IMR-90 (cell line): ENCODE data around the gene LGALS1. TPM values are rescaled to one million over a fixed set of nuclear protein-coding genes. Genes with fewer than 3 reads are reported as not detected.

Experiments used
- ATAC-seq: fragments of 200-7000 bp; cut with Tn5 transposase; 2 replicates; pipeline ENCODE4 v1.9.1; 2020; ENCODE audit warnings: low read depth, mild to moderate bottlenecking, moderate library complexity
- BruUV-seq: library from RNA; stranded (reverse); fragments of 400-500 nt; replicated peaks from 2 replicates; lab custom pipeline; 2021; lab: Mats Ljungman, UMichigan
- CTCF ChIA-PET: fragments of 300-600 bp; formaldehyde crosslinking; extraction: SDS; loops from one replicate; lab custom pipeline; 2021; ENCODE audit warnings: antibody characterized with exemption; lab: Yijun Ruan, JAX
- POLR2A ChIA-PET: fragments of 300-600 bp; sonication (Branson Sonifier 250); formaldehyde crosslinking; loops from one replicate; lab custom pipeline; 2022; ENCODE audit warnings: antibody characterized with exemption; ENCODE audit not compliant: unreplicated experiment; lab: Charles Lee
- DNase-seq: peaks from one replicate; pipeline ENCODE4 v3.0.0; 2013
- H2AFZ ChIP-seq: replicated peaks from 2 replicates; pipeline ENCODE3; 2013; ENCODE audit warnings: low read length, mild to moderate bottlenecking; ENCODE audit not compliant: poor library complexity
- H2AK5ac ChIP-seq: 2 replicates; pipeline ENCODE4 v1.6.1; 2013; ENCODE audit warnings: low read depth, low read length, inconsistent platforms
- H2AK9ac ChIP-seq: replicated peaks from 2 replicates; pipeline ENCODE3; 2013; ENCODE audit warnings: mild to moderate bottlenecking, low read depth, low read length, moderate library complexity; ENCODE audit not compliant: poor library complexity
- H2BK120ac ChIP-seq: 2 replicates; pipeline ENCODE4 v1.6.1; 2013; ENCODE audit warnings: low read depth, low read length, inconsistent platforms
- H2BK15ac ChIP-seq: 3 replicates; pipeline ENCODE4 v1.6.1; 2013; ENCODE audit warnings: low read depth, low read length, inconsistent platforms
- H2BK20ac ChIP-seq: 2 replicates; pipeline ENCODE4 v1.6.1; 2013; ENCODE audit warnings: low read depth, mild to moderate bottlenecking, inconsistent platforms, low read length, moderate library complexity
- H2BK5ac ChIP-seq: 2 replicates; pipeline ENCODE4 v1.6.1; 2013; ENCODE audit warnings: mild to moderate bottlenecking, low read depth, low read length, inconsistent platforms; ENCODE audit not compliant: poor library complexity, severe bottlenecking
- H3K14ac ChIP-seq: replicated peaks from 2 replicates; pipeline ENCODE4 v1.6.1; 2013; ENCODE audit warnings: low read depth, low read length, inconsistent platforms
- H3K18ac ChIP-seq: 2 replicates; pipeline ENCODE4 v1.6.1; 2013; ENCODE audit warnings: low read depth, low read length, control low read depth
- H3K23ac ChIP-seq: 2 replicates; pipeline ENCODE4 v1.6.1; 2013; ENCODE audit warnings: low read depth, low read length, inconsistent platforms
- H3K27ac ChIP-seq: 2 replicates; pipeline ENCODE4 v1.5.1; 2013; ENCODE audit warnings: mild to moderate bottlenecking, control low read depth, low read length; ENCODE audit not compliant: insufficient read depth
- H3K27me3 ChIP-seq: 2 replicates; pipeline ENCODE4 v1.6.1; 2013; ENCODE audit warnings: low read length; ENCODE audit not compliant: control insufficient read depth, insufficient read depth
- H3K36me3 ChIP-seq: 2 replicates; pipeline ENCODE4 v1.6.1; 2013; ENCODE audit warnings: low read length, mixed read lengths; ENCODE audit not compliant: control insufficient read depth, insufficient read depth
- H3K4ac ChIP-seq: 2 replicates; pipeline ENCODE4 v1.6.1; 2013; ENCODE audit warnings: low read depth, low read length, inconsistent platforms
- H3K4me1 ChIP-seq: 2 replicates; pipeline ENCODE4 v1.6.1; 2013; ENCODE audit warnings: low read length, mixed read lengths; ENCODE audit not compliant: control insufficient read depth, insufficient read depth
- H3K4me2 ChIP-seq: 2 replicates; pipeline ENCODE4 v1.6.1; 2013; ENCODE audit warnings: low read depth, mild to moderate bottlenecking, control low read depth, low read length, moderate library complexity
- H3K4me3 ChIP-seq: 2 replicates; pipeline ENCODE4 v1.5.1; 2013; ENCODE audit warnings: low read depth, mild to moderate bottlenecking, control low read depth, low read length, moderate library complexity; ENCODE audit not compliant: insufficient read depth
- H3K56ac ChIP-seq: 2 replicates; pipeline ENCODE4 v1.6.1; 2013; ENCODE audit warnings: low read length, inconsistent platforms; ENCODE audit not compliant: insufficient read depth; ENCODE audit errors: extremely low read depth
- H3K79me1 ChIP-seq, 2 experiments: 2 replicates each; pipeline ENCODE4 v1.6.1; 2013; ENCODE audit warnings: low read length in 2 of 2, inconsistent platforms in 1 of 2, low read depth in 1 of 2
- H3K9ac ChIP-seq: 2 replicates; pipeline ENCODE4 v1.6.1; 2013; ENCODE audit warnings: low read depth, low read length, control low read depth
- H3K9me1 ChIP-seq: 2 replicates; pipeline ENCODE4 v1.6.1; 2013; ENCODE audit warnings: low read length, inconsistent platforms; ENCODE audit not compliant: insufficient read depth
- H3K9me3 ChIP-seq: 2 replicates; pipeline ENCODE4 v1.6.1; 2013; ENCODE audit warnings: low read length; ENCODE audit not compliant: control insufficient read depth, insufficient read depth
- H4K20me1 ChIP-seq: 2 replicates; pipeline ENCODE4 v1.6.1; 2013; ENCODE audit warnings: low read length, inconsistent platforms; ENCODE audit not compliant: insufficient read depth
- H4K5ac ChIP-seq: 2 replicates; pipeline ENCODE4 v1.6.1; 2013; ENCODE audit warnings: mild to moderate bottlenecking, low read depth, low read length, control low read depth
- H4K8ac ChIP-seq, 2 experiments: 2 replicates each; pipeline ENCODE4 v1.6.1; 2013; ENCODE audit warnings: low read depth in 2 of 2, low read length in 2 of 2, control low read depth in 1 of 2, inconsistent platforms in 1 of 2
- H4K91ac ChIP-seq: 2 replicates; pipeline ENCODE4 v1.6.1; 2013; ENCODE audit warnings: low read depth, low read length, inconsistent platforms; ENCODE audit not compliant: insufficient read depth
- CHD1 ChIP-seq: IDR thresholded peaks from 2 replicates; pipeline ENCODE4 v1.6.1; 2012; ENCODE audit warnings: low read depth, low read length, improper control_type of control experiment
- POLR2A ChIP-seq: IDR thresholded peaks from 2 replicates; pipeline ENCODE4 v1.6.1; 2012; ENCODE audit warnings: mild to moderate bottlenecking, low read depth, low read length
- SMC3 ChIP-seq: fragments of 150-350 bp; IDR thresholded peaks from 2 replicates; pipeline ENCODE4 v1.6.1; 2016; ENCODE audit warnings: low read depth, mild to moderate bottlenecking, antibody characterized with exemption, low read length, moderate library complexity
- WGBS, 2 experiments: methylation state at CpG; one replicate each; pipeline versions ENCODE4 v1.1.5 to v1.1.7; 2013; ENCODE audit warnings: missing lambda C conversion rate in 2 of 2; ENCODE audit not compliant: insufficient read length in 1 of 2; ENCODE audit errors: extremely low coverage in 2 of 2; 5-methylcytosine and 5-hydroxymethylcytosine counted together
- dilution Hi-C: fragments of 300-500 bp; cut with HindIII; formaldehyde crosslinking; loops from one replicate; pipeline ENCODE4 v1.14.3; 2018; ENCODE audit warnings: low sequenced_read_pairs; ENCODE audit not compliant: unreplicated experiment
- in situ Hi-C: fragments of 300-500 bp; cut with MboI; formaldehyde crosslinking; loops from 3 replicates; pipeline ENCODE4 v1.14.3; 2019; ENCODE audit warnings: low sequenced_read_pairs, inconsistent platforms, mixed read lengths
- intact Hi-C: fragments of 100-400 bp; cut with micrococcal nuclease; formaldehyde crosslinking; loops from 2 replicates; pipeline ENCODE4 v1.10.0; 2022
- polyA plus RNA-seq, 3 experiments: library from polyadenylated mRNA; depleted of rRNA; stranded (reverse); fragments of >200 nt; gene quantifications; 2 replicates each; pipeline ENCODE4 v1.2.3, GENCODE V29; 2012; ENCODE audit warnings: low replicate concordance in 1 of 3
- total RNA-seq: library from RNA; depleted of rRNA; stranded (reverse); fragments of >200 nt; gene quantifications from 2 replicates; pipeline ENCODE4 v1.2.3, GENCODE V29; 2012

The LGALS1 gene
- total and polyA plus RNA-seq, 2 of the 4 experiments (the other 2 are of a cell fraction), result 11,896 to 15,383 TPM

DNA sequence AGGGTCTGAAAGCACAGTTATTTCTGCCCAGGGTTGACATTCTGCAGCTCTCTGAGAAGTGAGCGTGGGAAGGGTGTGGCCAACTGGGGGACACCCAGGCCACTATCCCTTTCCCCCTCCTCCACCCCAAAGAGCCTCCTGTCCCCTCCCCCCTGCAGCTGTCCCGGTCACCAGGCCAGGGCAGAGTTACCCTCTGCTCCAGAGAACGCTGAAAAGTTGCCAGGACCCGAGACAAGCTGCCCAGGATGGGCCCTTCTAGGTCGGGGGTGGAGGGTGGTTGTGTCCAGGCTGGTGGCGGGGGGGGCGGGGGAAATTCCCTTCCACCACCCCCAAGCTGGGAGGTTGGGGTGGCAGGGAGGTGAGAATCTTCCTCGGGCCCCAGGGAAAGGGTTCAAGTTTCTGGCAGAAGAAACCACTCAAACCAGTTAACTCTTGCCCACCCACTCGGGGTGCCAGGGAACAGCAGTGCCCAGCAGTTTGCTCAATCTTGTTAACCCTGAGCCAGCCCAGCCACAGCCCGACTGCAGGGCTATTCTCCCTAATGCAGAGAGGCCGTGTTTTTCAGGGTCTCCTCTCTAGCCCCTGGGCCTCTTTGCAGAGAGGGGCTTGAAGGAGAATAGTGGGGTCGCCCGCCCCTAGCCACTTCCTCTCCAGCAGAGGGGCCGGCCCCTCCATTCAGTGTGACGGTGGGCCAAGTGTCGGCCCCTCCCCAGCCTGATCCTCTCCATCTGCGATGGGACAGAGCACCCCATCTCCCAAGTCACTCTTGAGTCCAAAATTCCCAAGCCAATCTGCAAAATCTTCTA, 697 bp downstream of the LGALS1 start:
- Histone ChIP-seq H3K4me2 (peak overlapping the region; percentile 89), H4K8ac (peak overlapping the region; percentile 89 to 93), H3K4ac (peak overlapping the region; percentile 99), H3K18ac (peak overlapping the region; percentile 87), H2AFZ (peak overlapping the region; percentile 77), H3K14ac (peak overlapping the region; percentile 100), H3K27ac (peak overlapping the region; percentile 98), H2AK9ac (peak overlapping the region; percentile 100), H2BK120ac (peak overlapping the region; percentile 87), H2BK5ac (peak overlapping the region; percentile 98), H3K4me1 (peaks cover 15% of the 10 kb centered on the region), H4K20me1 (peaks cover 61% of the 10 kb centered on the region), H4K5ac (peak overlapping the region; percentile 93), H2BK20ac (peak overlapping the region; percentile 24), H2BK15ac (0 out of 3 replicates have a peak overlapping the region, but pooled peaks have one; percentile 56), H3K27me3 (no peaks in the 10 kb centered on the region), H3K36me3 (peaks cover 28% of the 10 kb centered on the region), H3K79me1 (peaks cover 12 to 62% of the 10 kb centered on the region in 2 experiments; a peak in 3 of 4 replicates), H3K9me1 (no peaks in the 10 kb centered on the region; the same call in 1 of the 2 replicates), H2AK5ac (peak overlapping the region; percentile 99), H3K23ac (peak overlapping the region; percentile 100), H3K9ac (peak overlapping the region; percentile 97), H3K4me3 (peak overlapping the region; percentile 92), H4K91ac (peak overlapping the region; percentile 98), H3K56ac (peak overlapping the region; percentile 100), H3K9me3 (no peaks in the 10 kb centered on the region)
- TF ChIP-seq POLR2A, result no peak
- peak; percentile 88; the same call in 1 of the 2 replicates for TF ChIP-seq CHD1
- no peak for TF ChIP-seq SMC3
- intact Hi-C loops, result loop anchor here (1.0 to 5.0 kb wide), 2 partner anchors 33 to 129 kb away; no protein-coding TSS in a partner anchor
- CTCF ChIA-PET, result interaction anchor here (1.2 kb wide), 1 partner anchor 18 kb away, joined by 4 read pairs; no protein-coding TSS in a partner anchor
- in situ Hi-C loops, result no loop called here
- no CpG with 5 or more reads among the region's 17 CpGs for WGBS, 2 experiments
- dilution Hi-C loops, result no loop called here
- DNase-seq, result no peak
- TSS peak; percentile 62 for BruUV-seq
- POLR2A ChIA-PET, result interaction anchor here (0.7 to 2.8 kb wide), 6 partner anchors 17 to 65 kb away, joined by 3 to 14 read pairs (median 4); partner anchors contain the start of gene PDXP
- peak; percentile 1 for ATAC-seq
